Kasumi-1 (cell line): ENCODE measurements around the gene CYP2W1.
"Not testable (repeated sequence)": the region's sequence is repeated elsewhere in the genome, so short reads cannot be mapped to it uniquely, and the experiment has no call there.

Experiments used
- DNase-seq, 2 experiments: peaks; one replicate each; lab custom pipeline; 2025; lab: John Stamatoyannopoulos, UW

The CYP2W1 gene

DNA sequence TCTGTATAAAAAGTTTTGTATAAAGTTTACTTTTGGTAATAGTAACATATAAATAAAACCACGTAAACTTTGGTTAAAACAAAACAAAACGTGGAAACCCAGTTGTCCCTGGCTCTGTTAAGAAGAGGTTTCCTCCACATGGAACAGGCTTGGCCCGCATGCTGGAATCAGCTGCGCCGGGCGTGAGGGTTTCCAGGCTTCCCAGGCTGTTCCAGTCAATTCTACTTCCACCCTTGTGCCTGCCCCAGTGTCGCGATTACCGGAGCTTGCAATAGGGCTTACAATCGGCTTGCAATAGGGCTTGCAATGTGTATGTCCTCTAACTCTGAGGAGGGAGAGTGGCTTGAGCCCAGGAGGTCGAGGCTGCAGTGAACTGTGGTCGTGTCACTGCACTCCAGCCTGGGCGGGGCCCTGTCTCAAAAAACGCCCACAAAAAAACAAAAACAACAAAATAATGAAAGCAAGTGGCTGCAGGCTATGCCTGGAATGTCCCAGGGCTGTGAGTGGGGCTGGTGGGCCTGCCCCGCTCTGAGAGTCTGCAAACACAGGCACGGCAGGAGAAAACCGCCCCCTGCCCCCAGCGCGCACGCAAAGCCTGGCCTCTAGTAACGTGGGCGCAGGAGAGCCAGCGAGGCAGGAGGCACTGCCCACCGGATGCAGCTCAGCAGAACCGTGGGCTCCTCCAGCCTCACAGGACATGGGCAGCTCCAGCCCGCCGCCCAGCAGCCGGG is 16.3 kb downstream of the CYP2W1 start:
- DNase-seq: no peak

DNA sequence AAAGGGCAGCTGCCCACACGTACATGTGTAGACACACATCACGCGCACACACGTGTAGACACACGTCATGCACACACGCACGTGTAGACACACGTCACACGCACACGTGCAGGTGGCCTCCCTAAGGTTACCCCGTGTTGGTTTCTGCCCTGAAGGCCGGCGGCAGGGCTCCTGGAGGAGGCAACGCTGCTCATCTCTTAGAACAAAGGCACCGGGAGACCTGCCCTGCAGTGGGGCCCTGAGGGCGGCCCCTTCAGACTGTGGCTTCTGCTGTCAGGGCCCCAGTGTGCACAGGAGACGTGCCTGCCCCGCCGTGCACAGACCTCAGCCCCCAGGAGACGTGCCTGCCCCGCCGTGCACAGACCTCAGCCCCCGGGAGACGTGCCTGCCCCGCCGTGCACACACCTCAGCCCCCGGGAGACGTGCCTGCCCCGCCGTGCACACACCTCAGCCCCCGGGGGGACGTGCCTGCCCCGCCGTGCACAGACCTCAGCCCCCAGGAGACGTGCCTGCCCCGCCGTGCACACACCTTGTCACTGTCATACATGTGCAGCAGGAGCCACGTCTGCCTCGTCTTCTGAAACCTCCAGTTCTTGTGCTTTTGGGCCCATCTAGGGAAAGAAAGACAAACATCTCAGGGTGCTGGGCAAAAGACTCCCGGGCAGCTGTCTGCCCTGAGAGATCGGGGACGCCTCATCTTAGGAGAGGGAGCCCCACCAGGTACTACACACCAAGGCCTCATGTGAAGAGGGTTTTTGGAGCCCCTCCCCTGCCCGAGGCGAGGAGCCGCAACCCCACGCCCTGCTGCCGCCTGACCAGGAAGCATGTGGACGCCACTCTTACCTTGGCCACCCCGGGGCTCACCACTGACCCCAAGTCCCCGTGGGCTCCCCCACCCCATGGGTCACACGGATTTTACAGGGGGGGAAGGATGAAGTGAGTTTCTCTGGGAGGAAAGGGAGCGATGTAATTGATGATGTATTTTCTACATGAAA is 17.3 kb downstream of the CYP2W1 start:
- no peak for DNase-seq

DNA sequence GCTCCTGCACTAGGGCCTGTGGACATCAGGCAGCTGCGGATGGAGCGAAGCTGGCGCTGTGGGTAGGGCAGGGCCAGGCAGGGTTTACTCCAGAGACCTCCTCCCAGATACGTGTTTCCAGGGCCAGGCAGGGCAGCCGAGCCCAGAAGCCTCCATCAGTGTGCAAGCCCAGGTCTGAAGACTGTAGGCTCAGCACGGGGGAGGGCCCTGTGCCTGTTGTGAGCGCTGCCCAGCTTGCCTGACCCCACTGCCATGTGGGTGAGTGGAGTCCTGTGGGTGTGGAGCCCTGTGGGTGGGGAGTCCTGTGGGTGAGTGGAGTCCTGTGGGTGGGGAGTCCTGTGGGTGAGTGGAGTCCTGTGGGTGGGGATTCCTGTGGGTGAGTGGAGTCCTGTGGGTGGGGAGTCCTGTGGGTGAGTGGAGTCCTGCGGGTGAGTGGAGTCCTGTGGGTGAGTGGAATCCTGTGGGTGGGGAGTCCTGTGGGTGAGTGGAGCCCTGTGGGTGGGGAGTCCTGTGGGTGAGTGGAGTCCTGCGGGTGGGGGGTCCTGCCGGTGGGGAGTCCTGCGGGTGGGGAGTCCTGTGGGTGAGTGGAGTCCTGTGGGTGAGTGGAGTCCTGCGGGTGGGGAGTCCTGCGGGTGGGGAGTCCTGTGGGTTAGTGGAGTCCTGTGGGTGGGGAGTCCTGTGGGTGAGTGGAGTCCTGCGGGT is 18.2 kb downstream of the CYP2W1 start:
- DNase-seq: not testable (repeated sequence)

DNA sequence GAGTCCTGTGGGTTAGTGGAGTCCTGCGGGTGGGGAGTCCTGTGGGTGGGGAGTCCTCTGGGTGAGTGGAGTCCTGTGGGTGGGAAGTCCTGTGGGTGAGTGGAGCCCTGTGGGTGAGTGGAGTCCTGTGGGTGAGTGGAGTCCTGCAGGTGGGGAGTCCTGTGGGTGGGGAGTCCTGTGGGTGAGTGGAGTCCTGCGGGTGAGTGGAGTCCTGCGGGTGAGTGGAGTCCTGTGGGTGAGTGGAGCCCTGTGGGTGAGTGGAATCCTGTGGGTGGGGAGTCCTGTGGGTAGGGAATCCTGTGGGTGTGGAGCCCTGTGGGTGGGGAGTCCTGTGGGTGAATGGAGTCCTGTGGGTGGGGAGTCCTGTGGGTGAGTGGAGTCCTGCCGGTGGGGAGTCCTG is 19.0 kb downstream of the CYP2W1 start:
- DNase-seq: not testable (repeated sequence)

DNA sequence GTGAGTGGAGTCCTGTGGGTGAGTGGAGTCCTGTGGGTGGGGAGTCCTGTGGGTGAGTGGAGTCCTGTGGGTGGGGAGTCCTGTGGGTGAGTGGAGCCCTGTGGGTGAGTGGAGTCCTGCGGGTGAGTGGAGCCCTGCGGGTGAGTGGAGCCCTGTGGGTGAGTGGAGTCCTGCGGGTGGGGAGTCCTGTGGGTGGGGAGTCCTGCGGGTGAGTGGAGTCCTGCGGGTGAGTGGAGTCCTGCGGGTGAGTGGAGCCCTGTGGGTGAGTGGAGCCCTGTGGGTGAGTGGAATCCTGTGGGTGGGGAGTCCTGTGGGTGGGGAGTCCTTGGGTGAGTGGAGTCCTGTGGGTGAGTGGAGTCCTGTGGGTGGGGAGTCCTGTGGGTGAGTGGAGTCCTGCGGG is 19.5 kb downstream of the CYP2W1 start:
- DNase-seq: not testable (repeated sequence)

DNA sequence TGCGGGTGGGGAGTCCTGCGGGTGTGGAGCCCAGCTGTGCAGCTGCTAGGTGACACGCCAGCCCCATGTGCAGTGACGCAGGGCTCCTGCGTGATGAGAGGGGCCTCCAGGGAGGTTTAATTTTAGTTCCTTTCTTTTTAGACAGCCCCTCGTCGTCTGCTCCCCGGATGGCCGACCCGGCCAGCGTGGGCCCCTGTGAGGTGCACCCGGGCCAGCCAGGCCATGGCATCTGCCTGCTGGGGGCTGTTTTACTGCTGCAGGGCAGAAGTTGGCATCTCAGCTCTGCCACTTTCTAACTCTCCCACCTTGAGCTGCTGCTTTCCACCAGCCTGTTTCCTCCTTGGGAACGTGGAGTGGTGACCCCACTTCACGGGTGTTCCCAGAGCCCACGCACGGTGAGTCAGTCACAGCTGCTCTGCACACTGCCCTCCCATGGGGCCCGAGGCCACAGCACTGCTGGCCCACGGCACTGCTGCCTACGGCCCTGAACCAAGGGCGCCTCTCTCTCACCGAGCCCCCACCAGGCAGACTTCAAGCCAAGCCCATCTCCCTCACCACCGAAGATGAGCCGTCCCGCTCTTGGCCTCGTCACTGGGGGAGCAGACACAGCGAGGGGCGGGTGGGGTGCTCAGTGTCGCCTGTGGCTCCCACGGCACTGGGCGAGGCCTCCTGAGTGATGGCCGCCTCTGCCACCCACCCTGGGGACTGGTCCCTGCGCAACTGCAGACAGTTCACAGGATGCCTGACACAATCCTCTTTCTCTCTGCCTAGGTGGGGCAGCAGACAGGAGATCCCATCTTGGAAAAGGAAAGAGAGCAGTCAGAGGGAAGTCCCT is 21.3 kb downstream of the CYP2W1 start:
- DNase-seq: no peak

DNA sequence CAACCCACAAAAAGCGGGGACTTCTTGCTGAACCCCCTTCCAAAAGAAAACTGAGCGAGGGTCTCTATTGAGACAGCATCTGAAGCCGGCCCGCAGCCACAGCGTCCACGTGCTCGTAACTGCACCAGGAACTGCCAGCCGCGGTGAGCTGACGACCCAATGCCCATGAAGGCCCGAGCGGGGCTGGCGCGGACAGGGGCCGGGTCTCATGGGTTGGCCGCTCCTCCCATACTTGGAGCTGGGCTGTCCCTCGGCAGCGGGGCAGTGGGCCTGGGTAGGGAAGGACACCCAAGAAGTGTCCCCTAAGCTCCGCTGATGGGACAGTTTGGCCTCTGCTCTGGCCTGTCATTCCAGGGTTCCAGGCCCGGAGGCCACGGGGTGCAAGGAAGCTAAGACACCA is 22.3 kb downstream of the CYP2W1 start:
- DNase-seq: no peak

DNA sequence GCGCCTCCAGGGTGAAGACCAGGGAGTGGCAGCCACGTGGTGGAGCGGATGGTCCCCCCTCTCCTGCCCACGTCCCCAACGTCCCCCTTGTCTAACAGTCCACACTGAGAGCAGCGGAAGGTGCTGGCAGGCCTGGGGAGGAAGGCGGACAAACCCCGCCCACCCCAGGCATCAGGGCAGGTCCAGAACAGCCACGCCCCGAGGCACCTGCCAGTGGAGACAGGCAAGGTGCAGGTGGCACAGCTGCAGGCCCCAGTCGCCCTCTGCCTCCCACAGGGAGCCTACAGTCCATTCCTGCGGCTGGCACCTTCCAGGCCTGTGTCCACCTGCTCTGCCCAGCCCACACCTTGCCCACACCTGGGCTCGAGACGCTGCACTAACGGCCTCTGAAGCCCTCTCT is 24.9 kb downstream of the CYP2W1 start:
- no peak for DNase-seq

DNA sequence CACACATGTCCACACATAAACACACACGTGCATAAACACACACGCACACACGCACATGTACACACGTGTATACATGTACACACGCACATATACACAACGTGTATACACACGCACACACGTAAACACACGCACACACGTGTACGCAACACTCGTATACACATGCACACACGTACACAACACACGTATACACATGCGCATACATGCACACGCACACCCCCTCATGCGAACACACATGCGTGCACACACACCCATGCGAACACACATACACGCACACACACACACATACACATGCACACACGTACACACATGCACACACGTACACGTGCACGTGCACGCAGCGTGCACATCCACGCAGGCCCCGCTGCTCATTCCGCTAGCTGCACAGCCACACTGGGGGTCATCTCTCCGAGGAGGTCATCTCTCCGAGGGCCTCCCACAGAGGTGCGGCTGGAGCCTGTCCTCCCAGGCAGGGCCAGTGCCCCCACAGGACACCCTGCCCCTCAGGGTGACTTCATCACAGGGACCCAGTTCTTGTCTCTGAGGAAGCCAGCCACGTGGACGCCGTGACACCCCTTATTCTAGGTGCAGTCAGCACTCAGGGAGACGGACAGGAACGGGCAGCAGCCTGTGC is 25.9 kb downstream of the CYP2W1 start:
- no peak for DNase-seq

DNA sequence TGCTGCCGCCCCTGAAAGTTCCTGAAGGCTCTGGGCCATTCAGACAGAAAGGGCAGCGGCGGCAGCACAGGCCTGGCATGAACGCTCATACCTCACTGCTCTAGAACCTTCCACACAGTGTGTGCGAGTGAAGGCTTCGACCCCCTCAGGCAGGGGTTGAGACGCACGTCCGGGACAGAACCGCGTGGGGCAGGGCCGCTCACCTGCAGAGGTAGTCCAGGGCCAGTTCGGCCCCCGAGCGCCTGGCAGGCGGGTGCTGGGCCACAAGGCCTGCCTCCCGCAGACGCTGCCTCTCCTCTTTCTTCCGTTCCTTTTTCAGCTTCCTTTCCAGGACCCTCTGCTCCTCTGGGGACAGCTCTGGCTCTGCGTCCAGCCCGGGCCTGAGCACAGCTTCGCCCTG is 26.8 kb downstream of the CYP2W1 start:
- no peak for DNase-seq

DNA sequence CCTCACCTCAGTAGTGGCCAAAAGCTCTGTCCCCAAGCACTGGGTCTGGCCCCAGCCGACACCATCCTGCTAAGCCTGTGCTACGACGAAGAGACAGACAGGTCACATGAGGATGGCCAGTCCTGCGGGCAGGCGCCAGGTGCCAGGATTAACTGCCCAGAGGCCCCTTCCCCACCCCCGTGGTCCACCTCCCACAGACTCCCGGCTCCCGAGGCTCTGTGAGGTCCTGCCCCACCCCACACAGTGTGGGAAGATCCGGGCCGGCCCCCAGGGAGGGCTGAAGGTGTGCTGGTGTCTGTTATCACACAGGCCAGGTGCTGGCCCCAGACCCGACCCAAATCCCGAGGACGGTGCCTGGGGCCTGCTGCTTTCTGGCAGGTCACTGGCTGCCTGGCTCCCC is 27.2 kb downstream of the CYP2W1 start:
- no peak for DNase-seq

DNA sequence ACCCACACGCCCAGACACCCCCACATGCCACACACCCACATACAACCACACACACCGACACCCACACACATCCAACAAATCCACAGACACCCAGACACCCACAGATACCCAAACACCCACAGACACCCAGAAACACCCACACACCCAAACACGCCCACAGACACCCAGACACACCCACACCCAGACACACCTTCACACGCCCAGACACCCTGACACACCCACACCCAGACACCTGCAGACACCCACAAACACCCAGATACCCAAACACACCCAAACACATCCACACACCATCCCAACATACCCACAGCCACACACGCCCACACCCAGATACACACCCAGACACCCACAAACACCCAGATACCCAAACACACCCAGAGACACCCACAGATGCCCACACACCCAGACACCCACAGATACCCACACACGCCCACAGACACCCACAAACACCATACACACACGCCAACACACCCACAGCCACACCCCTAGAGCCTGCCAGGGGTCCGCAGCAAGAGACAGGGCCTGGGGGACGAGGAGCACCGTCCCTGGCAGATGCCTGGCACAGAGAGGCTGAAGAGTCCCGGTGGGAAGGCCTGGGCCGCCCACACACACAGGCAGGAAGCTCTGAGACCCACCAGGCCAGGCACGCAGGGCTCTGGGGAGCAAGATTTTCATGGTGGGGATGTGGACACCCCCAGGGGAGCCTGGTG is 28.5 kb downstream of the CYP2W1 start:
- DNase-seq: no peak

DNA sequence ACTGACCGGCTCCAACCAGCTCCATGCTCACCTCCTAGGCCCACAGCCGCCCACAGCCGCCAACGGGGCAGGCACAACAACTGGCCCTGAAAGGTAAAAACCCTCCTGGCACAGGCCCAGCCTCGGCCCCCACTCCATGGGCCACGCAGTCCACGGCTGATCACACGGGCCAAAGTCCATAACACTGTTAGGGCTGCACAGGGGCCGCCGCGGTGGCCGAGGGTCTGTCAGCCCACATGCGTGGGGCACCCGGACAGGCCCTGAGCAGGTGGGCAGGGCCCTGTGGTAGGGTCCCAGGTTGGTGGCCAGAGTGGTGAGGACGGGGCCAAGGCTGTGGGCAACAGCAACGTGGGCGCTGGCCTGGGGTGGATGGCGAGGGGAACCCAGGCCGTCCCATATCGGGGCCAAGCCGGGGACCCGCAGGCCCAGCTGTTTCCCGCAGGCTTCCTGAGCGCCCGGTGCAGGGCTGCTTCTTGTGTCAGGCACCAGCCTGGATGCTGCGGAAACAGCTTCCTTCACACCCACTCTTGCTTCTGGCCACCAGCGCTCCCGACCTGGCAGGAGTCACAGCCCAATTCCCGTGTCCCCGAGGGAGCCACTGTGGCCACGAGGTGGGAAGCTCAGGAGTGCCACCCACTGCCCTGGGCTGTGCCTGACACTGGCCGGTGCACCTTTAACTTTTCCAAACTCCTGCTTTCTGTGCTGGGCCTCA is 29.2 kb downstream of the CYP2W1 start:
- DNase-seq: no peak

DNA sequence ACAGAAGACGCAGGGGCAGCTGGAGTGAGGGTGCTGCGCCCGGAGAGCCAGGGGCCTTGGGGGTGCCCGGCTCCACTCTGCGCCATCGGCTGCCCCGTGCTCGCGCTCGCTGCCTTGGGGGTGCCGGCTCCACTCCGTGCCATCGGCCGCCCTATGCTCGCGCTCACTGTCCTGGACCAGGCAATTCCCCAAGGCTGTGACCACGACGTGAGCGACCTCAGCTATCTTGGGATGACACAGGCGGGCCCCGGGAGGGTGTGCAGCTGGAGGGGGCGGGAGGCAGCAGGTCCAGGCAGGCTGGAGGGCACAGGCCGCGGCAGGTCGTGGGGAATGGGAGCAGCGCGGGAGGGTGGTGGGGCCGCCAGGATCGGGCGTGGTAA is 29.7 kb downstream of the CYP2W1 start:
- DNase-seq: no peak

DNA sequence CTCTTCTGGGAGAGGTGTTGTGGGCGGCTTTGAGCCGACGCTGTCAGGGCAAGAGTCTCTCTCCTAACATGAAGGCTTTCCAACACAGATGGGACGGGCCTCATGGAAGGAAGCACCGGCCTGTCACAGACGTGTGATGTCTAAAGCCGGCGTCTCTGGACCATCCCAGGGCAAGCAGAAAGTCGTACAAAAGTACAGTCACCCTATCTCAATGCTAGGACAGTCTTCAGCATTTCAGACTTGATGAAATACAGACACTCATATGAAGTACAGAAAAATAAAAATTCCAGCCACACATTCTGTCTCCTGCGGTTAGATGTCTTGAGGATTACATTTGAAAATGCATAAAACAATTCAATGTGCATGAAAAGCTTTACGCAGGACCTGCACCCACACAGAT is 30.6 kb downstream of the CYP2W1 start:
- DNase-seq: no peak

DNA sequence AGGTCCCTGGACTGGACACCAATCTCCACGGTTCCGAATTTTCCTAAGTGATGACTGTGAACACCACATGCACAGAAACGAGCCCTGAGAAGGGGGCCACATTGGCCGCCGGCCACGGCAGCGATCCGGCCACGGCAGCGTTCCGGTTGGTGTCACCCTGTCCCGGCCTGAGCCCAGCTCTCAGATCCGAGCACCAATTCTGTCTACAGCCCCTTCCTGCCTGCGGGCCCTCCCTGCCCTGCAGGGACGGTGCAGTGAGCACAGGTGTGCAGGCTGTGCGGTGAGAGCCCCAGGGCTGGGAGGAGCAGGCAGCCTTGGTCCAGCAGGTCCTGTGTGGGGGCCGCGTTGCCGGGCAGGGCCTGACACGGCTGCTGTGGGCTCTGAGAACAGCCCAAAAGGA is 31.7 kb downstream of the CYP2W1 start:
- no peak for DNase-seq

DNA sequence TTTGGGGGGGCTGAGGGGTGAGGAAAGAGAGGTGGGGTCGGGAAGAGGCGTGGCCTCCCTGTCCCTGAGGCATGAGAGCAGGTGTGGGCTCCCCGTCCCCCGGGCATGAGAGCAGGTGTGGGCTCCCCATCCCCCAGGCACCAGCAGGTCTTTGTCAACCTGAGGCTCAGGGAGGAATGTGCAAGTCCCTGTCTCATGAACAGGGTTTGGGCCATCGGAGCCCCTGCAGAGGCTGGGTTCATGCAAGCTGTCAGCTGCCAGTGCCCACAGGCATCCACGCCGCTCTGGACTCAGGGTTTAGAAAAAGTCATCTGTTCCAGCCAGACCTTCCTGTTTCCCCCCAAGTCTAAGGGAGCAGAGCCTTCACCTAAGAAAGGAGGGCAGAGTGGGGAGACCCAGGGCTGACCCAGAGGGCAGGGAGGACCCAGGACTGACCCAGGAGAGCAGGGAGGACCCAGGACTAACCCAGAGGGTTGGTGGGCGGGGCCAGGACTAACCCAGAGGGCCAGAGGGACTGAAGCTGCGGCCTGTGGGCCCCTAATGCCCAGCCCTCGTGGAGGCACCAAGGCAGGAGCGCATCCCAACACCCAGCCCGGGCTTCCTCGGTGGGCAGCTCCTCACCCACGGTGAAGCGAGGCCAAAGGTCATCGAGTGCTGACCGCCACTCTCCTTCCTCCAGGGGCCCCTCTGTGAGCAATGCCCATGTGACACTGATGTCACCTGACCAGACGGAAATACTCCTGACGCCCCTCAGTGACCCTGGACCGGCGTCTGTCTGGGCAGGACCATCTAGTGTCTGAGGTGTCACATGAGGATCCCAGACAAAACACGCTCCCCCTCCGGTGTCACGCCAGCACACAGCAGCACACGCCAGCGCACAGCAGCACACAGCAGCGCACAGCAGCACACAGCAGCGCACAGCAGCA is 32.5 kb downstream of the CYP2W1 start:
- DNase-seq: no peak

DNA sequence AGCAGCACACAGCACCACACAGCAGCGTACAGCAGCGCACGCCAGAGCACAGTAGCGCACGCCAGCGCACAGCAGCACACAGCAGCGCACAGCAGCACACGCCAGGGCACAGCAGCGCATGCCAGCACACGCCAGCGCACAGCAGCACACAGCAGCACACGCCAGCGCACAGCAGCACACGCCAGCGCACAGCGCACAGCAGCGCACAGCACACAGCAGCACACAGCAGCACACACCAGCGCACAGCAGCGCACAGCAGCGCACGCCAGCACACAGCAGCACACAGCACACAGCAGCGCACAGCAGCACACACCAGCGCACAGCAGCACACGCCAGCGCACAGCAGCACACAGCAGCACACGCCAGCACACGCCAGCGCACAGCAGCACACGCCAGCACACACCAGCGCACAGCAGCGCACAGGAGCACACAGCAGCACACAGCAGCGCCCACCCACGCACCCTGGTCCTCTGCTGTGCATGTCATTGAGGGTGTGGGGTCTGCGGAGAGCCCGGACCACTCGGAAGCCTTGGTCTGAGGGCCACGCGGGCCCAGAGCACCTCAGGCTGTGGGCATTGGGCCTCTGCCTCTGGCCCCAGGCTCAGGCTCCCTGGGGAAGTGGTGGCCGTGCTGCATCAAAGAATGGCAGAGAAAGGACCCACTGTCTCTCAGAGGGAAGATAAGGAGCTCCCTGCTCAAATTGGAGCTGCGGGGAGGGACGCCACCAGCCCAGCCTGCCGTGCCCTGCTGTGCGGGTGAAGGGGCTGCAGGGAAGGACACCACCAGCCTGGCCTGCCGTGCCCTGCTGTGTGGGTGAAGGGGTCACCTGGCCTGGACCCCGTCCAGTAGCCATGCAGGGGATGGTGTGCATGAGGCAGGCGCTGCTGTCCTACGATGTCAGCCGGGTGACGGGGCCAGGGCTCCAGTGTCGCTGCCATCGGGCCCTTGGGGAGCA is 33.9 kb downstream of the CYP2W1 start:
- DNase-seq: no peak
